ENCODE results near the gene PDXP. TPM values are rescaled to one million over a fixed set of nuclear protein-coding genes. Genes with fewer than 3 reads are reported as not detected.

The PDXP gene
- total and polyA plus RNA-seq, 9 of the 15 experiments (the other 6 are each of a cell fraction or from before 2014, with no cell fraction given): 7.9 to 54.2 (median 38.8) TPM

DNA sequence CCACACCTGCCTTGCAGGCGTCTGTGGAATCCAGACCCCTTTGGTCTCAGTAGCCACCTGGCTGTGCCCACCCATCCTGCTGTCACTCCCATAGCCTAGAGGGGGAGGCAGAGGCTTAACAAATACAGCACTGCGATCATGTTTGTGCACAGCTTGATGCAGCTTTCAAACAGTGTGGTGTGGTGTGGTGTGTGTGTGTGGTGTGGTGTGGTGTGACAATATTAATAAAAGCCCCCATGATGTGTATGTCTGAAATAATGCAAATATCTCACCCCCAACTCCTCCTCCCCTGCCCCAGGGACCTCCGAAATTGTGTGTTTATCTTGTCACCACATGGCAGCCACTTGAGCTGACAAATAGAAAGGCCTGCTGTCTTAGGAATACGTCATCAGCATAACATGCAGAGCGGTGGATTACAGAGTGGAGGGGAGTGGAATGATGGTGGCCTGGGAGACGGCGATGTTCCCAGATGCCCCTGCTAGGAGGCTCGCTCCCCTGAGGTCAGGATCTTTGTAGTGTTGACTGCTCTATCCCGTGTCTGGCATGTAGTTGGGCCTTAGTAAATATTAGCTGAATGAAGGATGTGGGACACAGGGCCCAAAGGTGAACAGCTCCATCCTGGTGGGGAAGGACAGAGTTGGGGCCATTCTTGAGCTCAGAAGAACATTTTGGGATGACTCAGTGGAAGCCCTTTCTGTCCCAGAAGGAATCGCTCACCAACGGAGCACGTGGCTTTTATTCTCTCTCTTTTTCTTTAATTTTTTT is 2.8 kb downstream of the PDXP start (continued):
- TF ChIP-seq ZKSCAN1 (IDR thresholded peaks at IDR 0.05; ENCODE audit: low read depth, low read length): no peak
- no peak for TF ChIP-seq HDAC3 (IDR thresholded peaks at IDR 0.05; ENCODE audit: borderline replicate concordance, partially characterized antibody)
- TF ChIP-seq ASH1L (IDR thresholded peaks at IDR 0.05; ENCODE audit: borderline replicate concordance, low read depth, partially characterized antibody): no peak
- TF ChIP-seq HNRNPUL1 (IDR thresholded peaks at IDR 0.05; ENCODE audit: low read length): no peak
- TF ChIP-seq TGIF2 (CRISPR knock-in tag; IDR thresholded peaks at IDR 0.05): no peak
- TF ChIP-seq ZNF3 (CRISPR knock-in tag; IDR thresholded peaks at IDR 0.05): no peak
- no peak for TF ChIP-seq ZNF79 (CRISPR knock-in tag; IDR thresholded peaks at IDR 0.05; ENCODE audit: low read depth)
- TF ChIP-seq TCFL5 (CRISPR knock-in tag; conservative IDR thresholded peaks at IDR 0.05): no peak
- TF ChIP-seq CHD4 (IDR thresholded peaks at IDR 0.05; ENCODE audit: insufficient read depth, insufficient replicate concordance, low read depth, low read length, poor library complexity, severe bottlenecking): no peak
- TF ChIP-seq RAD51 (IDR thresholded peaks at IDR 0.05; ENCODE audit: borderline replicate concordance, low read depth): no peak
- TF ChIP-seq HCFC1 (IDR thresholded peaks at IDR 0.05; ENCODE audit: low read depth, low read length): no peak
- TF ChIP-seq LEF1 (IDR thresholded peaks at IDR 0.05): no peak
- peak; percentile 91 for TF ChIP-seq ATF7 (IDR thresholded peaks at IDR 0.05)
- TF ChIP-seq, protein P1, sequence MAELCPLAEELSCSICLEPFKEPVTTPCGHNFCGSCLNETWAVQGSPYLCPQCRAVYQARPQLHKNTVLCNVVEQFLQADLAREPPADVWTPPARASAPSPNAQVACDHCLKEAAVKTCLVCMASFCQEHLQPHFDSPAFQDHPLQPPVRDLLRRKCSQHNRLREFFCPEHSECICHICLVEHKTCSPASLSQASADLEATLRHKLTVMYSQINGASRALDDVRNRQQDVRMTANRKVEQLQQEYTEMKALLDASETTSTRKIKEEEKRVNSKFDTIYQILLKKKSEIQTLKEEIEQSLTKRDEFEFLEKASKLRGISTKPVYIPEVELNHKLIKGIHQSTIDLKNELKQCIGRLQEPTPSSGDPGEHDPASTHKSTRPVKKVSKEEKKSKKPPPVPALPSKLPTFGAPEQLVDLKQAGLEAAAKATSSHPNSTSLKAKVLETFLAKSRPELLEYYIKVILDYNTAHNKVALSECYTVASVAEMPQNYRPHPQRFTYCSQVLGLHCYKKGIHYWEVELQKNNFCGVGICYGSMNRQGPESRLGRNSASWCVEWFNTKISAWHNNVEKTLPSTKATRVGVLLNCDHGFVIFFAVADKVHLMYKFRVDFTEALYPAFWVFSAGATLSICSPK (IDR thresholded peaks at IDR 0.05; ENCODE audit: borderline replicate concordance): no peak
- no peak for TF ChIP-seq HIVEP1 (CRISPR knock-in tag; IDR thresholded peaks at IDR 0.05)
- TF ChIP-seq STAT5B (CRISPR knock-in tag; IDR thresholded peaks at IDR 0.05): no peak
- no peak for TF ChIP-seq TAF9B (IDR thresholded peaks at IDR 0.05; ENCODE audit: partially characterized antibody)
- TF ChIP-seq, protein P2, sequence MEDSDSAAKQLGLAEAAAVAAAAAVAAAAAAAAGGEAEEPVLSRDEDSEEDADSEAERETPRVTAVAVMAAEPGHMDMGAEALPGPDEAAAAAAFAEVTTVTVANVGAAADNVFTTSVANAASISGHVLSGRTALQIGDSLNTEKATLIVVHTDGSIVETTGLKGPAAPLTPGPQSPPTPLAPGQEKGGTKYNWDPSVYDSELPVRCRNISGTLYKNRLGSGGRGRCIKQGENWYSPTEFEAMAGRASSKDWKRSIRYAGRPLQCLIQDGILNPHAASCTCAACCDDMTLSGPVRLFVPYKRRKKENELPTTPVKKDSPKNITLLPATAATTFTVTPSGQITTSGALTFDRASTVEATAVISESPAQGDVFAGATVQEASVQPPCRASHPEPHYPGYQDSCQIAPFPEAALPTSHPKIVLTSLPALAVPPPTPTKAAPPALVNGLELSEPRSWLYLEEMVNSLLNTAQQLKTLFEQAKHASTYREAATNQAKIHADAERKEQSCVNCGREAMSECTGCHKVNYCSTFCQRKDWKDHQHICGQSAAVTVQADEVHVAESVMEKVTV (CRISPR knock-in tag; IDR thresholded peaks at IDR 0.05): peak; percentile 11; the same call in 1 of the 2 replicates
- peak; percentile 67 to 76; a peak in 3 of 4 replicates for TF ChIP-seq FOXK2 (conservative IDR thresholded peaks at IDR 0.05 in 1 of 2, IDR thresholded peaks at IDR 0.05 in 1 of 2; ENCODE audit: low read depth in 2 of 2)
- TF ChIP-seq RFX1 (IDR thresholded peaks at IDR 0.05): no peak
- no peak for TF ChIP-seq ZFP36 (IDR thresholded peaks at IDR 0.05; ENCODE audit: low read depth, low read length, partially characterized antibody)
- TF ChIP-seq ZFX (CRISPR knock-in tag; IDR thresholded peaks at IDR 0.05): peak; percentile 37; the same call in 1 of the 2 replicates
- TF ChIP-seq CHD2 (IDR thresholded peaks at IDR 0.05; ENCODE audit: low read depth, low read length): no peak
- TF ChIP-seq, protein P3, sequence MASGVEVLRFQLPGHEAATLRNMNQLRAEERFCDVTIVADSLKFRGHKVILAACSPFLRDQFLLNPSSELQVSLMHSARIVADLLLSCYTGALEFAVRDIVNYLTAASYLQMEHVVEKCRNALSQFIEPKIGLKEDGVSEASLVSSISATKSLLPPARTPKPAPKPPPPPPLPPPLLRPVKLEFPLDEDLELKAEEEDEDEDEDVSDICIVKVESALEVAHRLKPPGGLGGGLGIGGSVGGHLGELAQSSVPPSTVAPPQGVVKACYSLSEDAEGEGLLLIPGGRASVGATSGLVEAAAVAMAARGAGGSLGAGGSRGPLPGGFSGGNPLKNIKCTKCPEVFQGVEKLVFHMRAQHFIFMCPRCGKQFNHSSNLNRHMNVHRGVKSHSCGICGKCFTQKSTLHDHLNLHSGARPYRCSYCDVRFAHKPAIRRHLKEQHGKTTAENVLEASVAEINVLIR (CRISPR knock-in tag; IDR thresholded peaks at IDR 0.05): no peak
- no peak for TF ChIP-seq BHLHE40 (IDR thresholded peaks at IDR 0.05; ENCODE audit: low read length)
